GM18517 (cell line): ENCODE data around the gene SCFD1.
"Not testable (repeated sequence)": the region's sequence is repeated elsewhere in the genome, so short reads cannot be mapped to it uniquely, and the experiment has no call there.

ENCODE experiments used
- ATAC-seq: cut with Tn5 transposase; IDR thresholded peaks from one replicate; pipeline ENCODE4 v1.9.1; 2021; ENCODE audit warnings: mild to moderate bottlenecking, moderate library complexity; ENCODE audit not compliant: unreplicated experiment

SCFD1 gene

DNA sequence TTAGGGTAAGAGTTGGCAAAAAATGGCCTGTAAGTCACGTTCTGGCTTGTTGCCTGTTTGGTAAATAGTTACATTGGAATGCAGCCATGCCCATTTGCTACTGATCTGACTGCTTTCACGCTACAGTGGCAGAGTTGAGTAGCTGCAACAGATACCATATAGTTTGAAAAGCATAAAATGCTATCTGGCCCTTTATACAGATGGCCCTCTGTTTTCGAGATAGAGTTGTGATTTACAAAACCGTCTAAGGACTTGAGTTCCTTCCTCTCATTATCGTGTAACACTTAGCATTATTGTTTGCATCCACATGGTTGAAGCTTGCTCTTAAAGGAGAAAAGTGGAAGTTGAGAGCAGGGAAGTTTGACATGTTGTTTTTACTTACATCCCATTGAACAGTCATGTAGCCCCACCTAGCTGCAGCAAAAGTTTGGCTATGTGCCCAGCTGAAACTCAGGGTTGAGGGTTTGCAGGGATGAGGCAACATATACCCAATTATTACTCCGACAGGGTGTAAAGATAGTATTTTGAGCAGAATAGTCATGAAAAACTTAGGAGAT, 11.3 kb upstream of the SCFD1 start:
- no peak for ATAC-seq

GRCh38 chr14:30614155-30614554, 8.0 kb upstream of the SCFD1 start:
- no peak for ATAC-seq

GRCh38 chr14:30620178-30620577, 1.9 kb upstream of the SCFD1 start:
- peak; percentile 51 for ATAC-seq

DNA sequence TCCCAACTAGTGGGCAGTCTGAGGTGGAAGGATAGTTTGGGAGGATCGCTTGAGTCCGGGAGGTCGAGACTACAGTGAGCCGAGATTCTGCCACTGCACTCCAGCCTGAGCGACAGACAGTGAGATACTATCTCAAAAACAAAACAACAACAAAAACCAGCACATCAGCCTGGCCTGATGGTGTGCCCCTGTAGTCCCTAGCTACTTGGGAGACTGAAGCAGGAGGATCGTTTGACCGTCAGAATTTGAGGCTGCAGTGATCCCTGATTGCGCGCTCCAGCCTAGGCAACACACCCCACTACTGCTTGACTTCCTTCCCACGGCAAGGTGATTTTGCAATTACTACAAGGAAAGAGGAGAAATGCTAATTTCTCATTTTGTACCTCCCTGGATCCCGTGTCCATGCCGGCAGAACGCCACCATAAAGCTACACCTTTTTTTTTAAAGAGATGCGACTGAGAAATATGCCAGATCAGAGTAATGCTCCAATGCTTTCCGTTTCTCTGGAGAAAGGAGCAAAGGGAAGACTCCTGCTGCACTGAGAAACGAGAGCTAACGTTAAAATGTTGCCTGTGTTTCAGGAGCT, 672 bp upstream of the SCFD1 start:
- no peak for ATAC-seq

- ATAC-seq: no peak
Measured at GRCh38 chr14:30623412-30624131, 1.5 kb downstream of the SCFD1 start.

- ATAC-seq: no peak
Measured at GRCh38 chr14:30624132-30624423, 2.0 kb downstream of the SCFD1 start.

GRCh38 chr14:30625533-30625932, 3.4 kb downstream of the SCFD1 start:
- no peak for ATAC-seq

- ATAC-seq: not testable (repeated sequence)
Measured at GRCh38 chr14:30629432-30629831, 7.3 kb downstream of the SCFD1 start.

GRCh38 chr14:30630248-30630647, 8.1 kb downstream of the SCFD1 start:
- no peak for ATAC-seq

GRCh38 chr14:30632730-30633129, 10.6 kb downstream of the SCFD1 start:
- no peak for ATAC-seq

DNA sequence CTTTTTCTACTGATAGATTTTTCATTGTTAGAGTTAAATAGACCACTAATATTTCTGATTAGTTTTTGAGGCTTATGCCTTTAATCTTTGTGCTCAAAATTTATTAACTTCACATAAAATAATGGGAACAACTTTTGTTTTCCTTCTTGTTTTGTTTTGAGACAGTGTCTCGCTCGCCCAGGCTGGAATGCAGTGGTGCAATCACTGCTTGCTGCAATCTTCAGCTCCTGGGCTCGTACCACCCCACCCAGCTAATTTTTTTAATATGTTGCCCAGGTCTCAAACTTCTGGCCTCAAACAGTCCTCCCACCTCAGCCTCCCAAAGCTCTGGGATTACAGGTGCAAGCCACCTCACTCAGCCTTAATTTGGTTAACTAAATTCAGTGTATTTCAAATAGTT, 16.8 kb downstream of the SCFD1 start:
- ATAC-seq: no peak

- no peak for ATAC-seq
Measured at GRCh38 chr14:30641207-30641606, 19.1 kb downstream of the SCFD1 start.

DNA sequence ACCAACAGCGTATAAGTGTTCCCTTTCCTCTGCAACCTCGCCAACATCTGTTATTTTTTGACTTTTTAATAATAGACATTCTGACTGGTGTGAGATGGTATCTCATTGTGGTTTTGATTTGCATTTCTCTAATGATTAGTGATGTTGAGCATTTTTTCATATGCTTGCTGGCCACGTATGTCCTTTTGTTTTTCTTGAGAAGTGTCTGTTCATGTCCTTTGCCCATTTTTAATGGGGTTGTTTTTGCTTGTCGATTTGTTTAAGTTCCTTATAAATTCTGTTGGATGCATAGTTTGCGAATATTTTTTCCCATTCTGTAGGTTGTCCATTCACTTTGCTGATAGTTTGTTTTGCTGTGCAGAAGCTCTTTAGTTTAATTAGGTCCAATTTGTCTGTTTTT, 22.3 kb downstream of the SCFD1 start:
- not testable (repeated sequence) for ATAC-seq

- no peak for ATAC-seq
Measured at GRCh38 chr14:30645600-30645999, 23.5 kb downstream of the SCFD1 start.

- ATAC-seq: no peak
Measured at GRCh38 chr14:30648471-30648870, 26.4 kb downstream of the SCFD1 start.

DNA sequence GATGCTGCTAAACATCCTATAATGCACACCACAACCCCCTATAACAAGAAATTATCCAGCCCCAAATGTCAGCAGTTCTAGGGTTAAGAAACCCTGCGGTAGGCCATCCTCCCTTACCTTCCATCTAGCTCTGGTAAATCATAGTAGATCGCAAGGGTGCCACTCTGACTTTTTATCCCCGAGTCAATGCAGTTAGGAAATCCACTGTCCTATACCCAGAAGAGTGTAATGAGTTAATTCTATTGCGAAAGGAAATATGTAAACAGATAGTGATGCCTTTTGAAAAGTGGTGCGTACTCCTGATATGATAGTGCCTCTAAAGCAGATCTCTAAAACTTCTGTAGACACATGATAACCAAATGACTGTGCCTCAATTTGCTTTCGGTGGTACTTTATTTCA, 29.8 kb downstream of the SCFD1 start:
- ATAC-seq: no peak

- no peak for ATAC-seq
Measured at GRCh38 chr14:30655124-30655523, 33.0 kb downstream of the SCFD1 start.

DNA sequence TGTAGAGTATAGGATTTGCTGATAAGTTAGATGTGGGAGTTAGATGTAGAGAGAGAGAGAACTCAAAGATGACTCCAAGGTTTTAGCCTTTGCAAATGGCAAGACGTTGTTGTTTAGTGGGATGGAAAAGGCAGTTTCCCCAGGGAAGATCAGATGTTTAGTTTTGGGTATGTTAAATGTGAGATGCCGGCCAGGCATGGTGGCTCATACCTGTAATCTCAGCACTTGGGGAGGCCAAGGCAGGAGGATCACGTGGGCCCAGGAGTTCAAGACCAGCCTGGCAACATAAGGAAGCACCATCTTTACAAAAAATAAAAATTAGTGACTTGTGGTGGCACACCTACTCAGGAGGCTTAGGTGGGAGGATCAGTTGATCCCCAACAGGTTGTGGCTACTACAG, 33.5 kb downstream of the SCFD1 start:
- ATAC-seq: no peak

DNA sequence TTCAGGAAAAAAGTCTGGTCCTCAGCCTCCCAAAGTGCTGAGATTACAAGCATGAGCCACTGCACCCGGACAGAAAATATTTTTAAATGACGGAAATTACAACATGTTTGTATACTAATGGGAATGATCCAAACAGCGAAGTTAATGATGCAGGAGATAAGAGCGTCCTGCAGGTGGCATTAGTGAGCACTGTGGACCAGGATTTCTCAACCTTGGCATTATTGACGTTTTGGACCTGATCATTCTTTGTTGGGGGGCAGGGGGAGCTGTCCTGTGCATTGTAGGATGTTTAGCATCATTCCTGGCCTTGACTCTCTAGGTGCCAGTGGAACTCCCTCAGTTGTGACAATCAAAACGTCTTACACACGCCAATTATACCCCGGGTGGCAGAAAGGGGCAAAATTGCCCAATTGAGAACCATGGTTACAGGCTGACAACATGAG, 34.1 kb downstream of the SCFD1 start:
- no peak for ATAC-seq

- no peak for ATAC-seq
Measured at GRCh38 chr14:30657050-30657449, 34.9 kb downstream of the SCFD1 start.

GRCh38 chr14:30657606-30658163, 35.6 kb downstream of the SCFD1 start:
- ATAC-seq: no peak

- no peak for ATAC-seq
Measured at GRCh38 chr14:30658645-30659044, 36.5 kb downstream of the SCFD1 start.
